Thyroid gland (tissue), 4 donors: ENCODE data around the gene CHRD. TPM values are rescaled to one million over a fixed set of nuclear protein-coding genes. Genes with fewer than 3 reads are reported as not detected.

Experiments
- DNase-seq, 2 donors: peaks; one replicate each; pipeline ENCODE4 v3.0.0-alpha.2; 2019
- H3K27ac ChIP-seq, 3 donors: fragments of 200-600 bp; sonication (generic); 1 replicate in 2 of 3; 2 replicates in 1 of 3; pipeline ENCODE4 v1.5.1; 2016 to 2019; ENCODE audit warnings: mild to moderate bottlenecking in 1 of 3, moderate library complexity in 1 of 3
- H3K27me3 ChIP-seq: fragments of 200-600 bp; sonication (generic); one replicate; pipeline ENCODE4 v1.5.1; 2019
- H3K36me3 ChIP-seq, 2 donors: fragments of 200-600 bp; sonication (generic); one replicate each; pipeline ENCODE4 v1.5.1; 2016 to 2019
- H3K4me1 ChIP-seq, 2 donors: fragments of 200-600 bp; sonication (generic); one replicate each; pipeline ENCODE4 v1.5.1; 2017 to 2019
- H3K4me3 ChIP-seq, 3 donors: fragments of 200-600 bp; sonication (generic); replicated peaks in 1 of 3; 1 replicate in 2 of 3; 2 replicates in 1 of 3; pipeline ENCODE4 v1.5.1; 2016; ENCODE audit warnings: mild to moderate bottlenecking in 1 of 3
- H3K9me3 ChIP-seq: fragments of 200-600 bp; sonication (generic); one replicate; pipeline ENCODE4 v1.5.1; 2017
- CTCF ChIP-seq, 6 experiments: fragments of 200-600 bp in 3 of 6; fragments of 450-650 bp in 3 of 6; sonication (generic) in 3 of 6; IDR thresholded peaks; one replicate each; pipeline ENCODE4 v1.5.1; 2016 to 2019; ENCODE audit warnings: antibody characterized with exemption in 6 of 6, mild to moderate bottlenecking in 2 of 6, inconsistent platforms in 1 of 6, moderate library complexity in 1 of 6
- POLR2A ChIP-seq, 2 donors: fragments of 450-650 bp; IDR thresholded peaks; one replicate each; pipeline ENCODE4 v1.6.1; 2017; ENCODE audit warnings: antibody characterized with exemption in 2 of 2, mild to moderate bottlenecking in 2 of 2, moderate library complexity in 1 of 2
- WGBS, 2 donors: methylation state at CpG; one replicate each; pipeline ENCODE4 v1.1.5; 2017; 5-methylcytosine and 5-hydroxymethylcytosine counted together
- intact Hi-C: fragments of 100-400 bp; cut with DNase I; formaldehyde crosslinking; loops from one replicate; pipeline ENCODE4 v1.15.1; 2023
- total RNA-seq, 4 donors: library from RNA; depleted of rRNA; stranded (reverse); fragments of >200 nt; gene quantifications; one replicate each; pipeline ENCODE4 v1.2.3, GENCODE V29; 2016

Gene CHRD
- total RNA-seq, 4 donors from 2014 or later: 4.1 to 14.8 (median 8.0) TPM

DNA sequence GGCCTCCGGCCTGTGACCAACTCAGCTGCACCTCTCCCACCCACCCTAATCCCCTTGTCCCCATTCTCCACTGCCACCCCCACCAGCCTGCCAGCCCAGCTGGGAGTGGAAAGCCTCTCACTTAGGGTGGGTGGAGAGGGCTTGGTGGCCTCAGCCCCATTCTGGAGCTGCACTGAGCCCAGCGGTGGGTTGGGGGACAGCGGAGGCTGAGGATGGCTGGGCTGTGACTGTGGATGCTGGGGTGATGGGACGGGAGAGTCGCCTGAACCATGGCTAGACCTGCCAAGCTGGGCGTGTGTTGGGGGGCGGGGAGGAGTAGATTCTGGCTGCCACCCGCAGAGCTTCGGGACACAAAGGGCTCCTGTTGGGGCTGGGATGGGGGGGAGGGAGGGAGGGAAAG, 20.2 kb upstream of the CHRD start:
- Histone ChIP-seq H3K4me3 (no peak overlapping the region), H3K36me3 (no peaks in the 10 kb centered on the region), H3K4me1 (peaks cover 20 to 23% of the 10 kb centered on the region in 2 donors), H3K9me3 (no peaks in the 10 kb centered on the region), H3K27ac (no peak overlapping the region), H3K27me3 (no peaks in the 10 kb centered on the region)
- intact Hi-C loops: no loop called here
- WGBS, 2 donors: 72 to 79% methylated on average over 9 of the region's 9 CpGs
- no peak for DNase-seq
- no peak for TF ChIP-seq CTCF (IDR thresholded peaks at IDR 0.05)
- no peak for TF ChIP-seq POLR2A (IDR thresholded peaks at IDR 0.05)

DNA sequence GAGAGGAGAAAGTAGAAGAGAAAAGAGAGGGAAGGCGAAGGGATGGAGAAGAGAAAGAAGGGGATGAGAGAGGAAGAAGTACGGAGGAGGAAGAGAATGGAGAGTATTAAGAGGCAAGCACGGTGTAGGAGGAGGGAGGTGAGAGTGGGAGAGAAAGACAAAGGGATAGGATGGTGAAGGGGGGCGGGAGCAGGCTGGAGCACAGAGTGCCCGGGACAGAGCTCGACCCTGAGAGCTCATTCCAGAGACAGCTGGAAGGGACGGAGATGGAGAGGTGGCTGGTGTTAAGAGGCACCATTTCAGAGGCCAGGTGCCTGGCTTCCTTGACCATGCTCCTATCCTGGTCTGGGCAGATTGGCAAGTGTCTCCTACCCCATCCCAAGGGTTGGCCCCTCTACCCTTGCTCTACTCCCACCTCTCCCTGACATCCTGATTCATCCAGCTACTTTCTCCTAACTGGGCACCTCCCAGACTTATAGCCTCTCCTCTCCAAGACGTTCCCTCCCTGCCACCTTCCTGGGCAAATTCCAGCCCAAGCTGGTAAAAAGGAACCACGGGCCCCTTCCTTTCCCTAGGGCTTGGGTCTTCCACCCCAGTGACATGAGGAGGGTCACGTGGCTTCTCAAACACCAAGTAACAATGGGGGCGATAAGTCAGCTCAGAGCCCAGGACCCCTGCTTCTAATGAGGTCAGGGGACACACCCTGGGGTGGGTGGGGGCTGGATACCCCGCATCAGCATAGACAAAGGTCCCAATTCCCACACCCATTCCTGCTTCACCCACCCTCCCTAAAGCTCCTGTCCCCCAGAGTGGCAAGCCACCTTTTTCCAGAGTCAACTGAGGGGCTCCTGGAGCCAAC, 19.6 kb upstream of the CHRD start:
- no peak for DNase-seq
- no peaks in the 10 kb centered on the region for H3K9me3 ChIP-seq
- WGBS, 2 donors: 72 to 77% methylated on average over 12 of the region's 12 CpGs
- TF ChIP-seq POLR2A (IDR thresholded peaks at IDR 0.05) (no peak), CTCF (IDR thresholded peaks at IDR 0.05) (no peak)
- intact Hi-C loops: no loop called here
- no peak overlapping the region for H3K27ac ChIP-seq
- H3K36me3 ChIP-seq: no peaks in the 10 kb centered on the region
- H3K27me3 ChIP-seq: no peaks in the 10 kb centered on the region
- H3K4me3 ChIP-seq: peak overlapping the region in 1 of 3 donors; percentile 85
- H3K4me1 ChIP-seq: peaks cover 21 to 26% of the 10 kb centered on the region in 2 donors

GRCh38 chr3:184360929-184361531, 18.8 kb upstream of the CHRD start:
- H3K9me3 ChIP-seq: no peaks in the 10 kb centered on the region
- TF ChIP-seq CTCF (IDR thresholded peaks at IDR 0.05) (no peak), POLR2A (IDR thresholded peaks at IDR 0.05) (no peak)
- H3K4me3 ChIP-seq: peak overlapping the region; percentile 43 to 85 (median 56)
- H3K27me3 ChIP-seq: no peaks in the 10 kb centered on the region
- intact Hi-C loops: no loop called here
- H3K4me1 ChIP-seq: peaks cover 21 to 26% of the 10 kb centered on the region in 2 donors
- 12 to 19% methylated on average over 10 to 17 of the region's 24 CpGs for WGBS, 2 donors
- H3K27ac ChIP-seq: peak overlapping the region; percentile 43 to 100 (median 98)
- H3K36me3 ChIP-seq: no peaks in the 10 kb centered on the region
- DNase-seq: no peak

GRCh38 chr3:184361532-184361931, 18.3 kb upstream of the CHRD start, which contains the start of the genes CLCN2 and POLR2H:
Gene CLCN2 (minus strand): TSS chr3:184361605. CDS start chr3:184361479, 126 bp downstream.
Gene POLR2H (plus strand): TSS chr3:184361710. CDS start chr3:184363493, 1,783 bp downstream.
- H3K4me3 ChIP-seq: peak within 1 kb of the TSS; percentile 56 to 85 (median 76)
- peak; percentile 65 to 68 for DNase-seq
- 1% methylated on average over 21 of the region's 56 CpGs; no CpG with 5 or more reads in 1 of the 2 donors for WGBS, 2 donors
- H3K36me3 ChIP-seq: peaks cover 0 to 3% of the 10 kb centered on the region in 2 donors
- intact Hi-C loops: no loop called here
- no peaks in the 10 kb centered on the region for H3K9me3 ChIP-seq
- peaks cover 21 to 26% of the 10 kb centered on the region in 2 donors for H3K4me1 ChIP-seq
- TF ChIP-seq CTCF (IDR thresholded peaks at IDR 0.05) (no peak), POLR2A (IDR thresholded peaks at IDR 0.05) (peak; percentile 74 to 85)
- H3K27ac ChIP-seq: peak within 1 kb of the TSS; percentile 96 to 100 (median 98)
- H3K27me3 ChIP-seq: no peaks in the 10 kb centered on the region
